Measurements from ENCODE around the gene SLC39A5.
"Not testable (repeated sequence)": the region's sequence is repeated elsewhere in the genome, so short reads cannot be mapped to it uniquely, and the experiment has no call there.

SLC39A5 gene

GRCh38 chr12:56196818-56197550 lies 32.9 kb upstream of the SLC39A5 start:
- WGBS, 2 experiments, result 93 to 94% methylated on average over 11 of the region's 11 CpGs
- H3K4me3 ChIP-seq (ENCODE audit: insufficient read depth, low read depth, low read length); H3K4me1 ChIP-seq (ENCODE audit: control insufficient read depth, insufficient read depth, low read length); H3K27me3 ChIP-seq (ENCODE audit: control insufficient read depth, insufficient read depth, low read length, poor library complexity, severe bottlenecking); H3K36me3 ChIP-seq (ENCODE audit: control insufficient read depth, insufficient read depth, low read length); H3K27ac ChIP-seq (ENCODE audit: insufficient read depth, low read depth, low read length, poor library complexity, severe bottlenecking); H3K9me3 ChIP-seq (ENCODE audit: control insufficient read depth, low read length): not testable (repeated sequence)

- no peaks in the 10 kb centered on the region for H3K9me3 ChIP-seq (ENCODE audit: control insufficient read depth, low read length)
- H3K27me3 ChIP-seq (ENCODE audit: control insufficient read depth, insufficient read depth, low read length, poor library complexity, severe bottlenecking), result no peaks in the 10 kb centered on the region
- no peaks in the 10 kb centered on the region for H3K4me1 ChIP-seq (ENCODE audit: control insufficient read depth, insufficient read depth, low read length)
- no peak overlapping the region for H3K27ac ChIP-seq (ENCODE audit: insufficient read depth, low read depth, low read length, poor library complexity, severe bottlenecking)
- H3K36me3 ChIP-seq (ENCODE audit: control insufficient read depth, insufficient read depth, low read length), result no peaks in the 10 kb centered on the region
- H3K4me3 ChIP-seq (ENCODE audit: insufficient read depth, low read depth, low read length), result no peak overlapping the region
- WGBS, 2 experiments, result 94 to 95% methylated on average over 9 of the region's 9 CpGs
These were observed 31.8 kb upstream of the SLC39A5 start for GRCh38 chr12:56197921-56198635.

DNA sequence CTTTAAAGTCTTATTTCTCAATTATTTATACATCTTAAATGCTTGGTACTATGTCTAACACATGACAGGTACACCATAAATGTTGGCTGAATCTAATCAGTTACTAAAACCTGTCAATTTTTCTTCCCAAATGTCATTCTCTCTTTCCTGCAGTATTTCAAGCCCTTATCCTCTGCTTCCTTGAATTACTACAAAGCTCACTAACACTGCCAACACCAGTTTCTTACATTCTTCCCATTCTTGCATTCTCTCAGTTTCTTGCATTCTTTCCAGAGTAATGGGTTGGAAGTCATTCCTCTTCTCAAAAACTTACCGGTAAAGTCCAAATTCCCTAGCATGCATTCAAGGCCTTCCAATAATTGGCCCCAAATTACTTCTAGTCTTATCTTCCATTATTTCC lies 31.0 kb upstream of the SLC39A5 start:
- Histone ChIP-seq H3K4me3 (ENCODE audit: insufficient read depth, low read depth, low read length) (no peak overlapping the region), H3K4me1 (ENCODE audit: control insufficient read depth, insufficient read depth, low read length) (no peaks in the 10 kb centered on the region), H3K9me3 (ENCODE audit: control insufficient read depth, low read length) (no peaks in the 10 kb centered on the region), H3K36me3 (ENCODE audit: control insufficient read depth, insufficient read depth, low read length) (no peaks in the 10 kb centered on the region), H3K27me3 (ENCODE audit: control insufficient read depth, insufficient read depth, low read length, poor library complexity, severe bottlenecking) (no peaks in the 10 kb centered on the region), H3K27ac (ENCODE audit: insufficient read depth, low read depth, low read length, poor library complexity, severe bottlenecking) (no peak overlapping the region)
- WGBS, 2 experiments, result 82 to 86% methylated on average over 1 of the region's 1 CpG

DNA sequence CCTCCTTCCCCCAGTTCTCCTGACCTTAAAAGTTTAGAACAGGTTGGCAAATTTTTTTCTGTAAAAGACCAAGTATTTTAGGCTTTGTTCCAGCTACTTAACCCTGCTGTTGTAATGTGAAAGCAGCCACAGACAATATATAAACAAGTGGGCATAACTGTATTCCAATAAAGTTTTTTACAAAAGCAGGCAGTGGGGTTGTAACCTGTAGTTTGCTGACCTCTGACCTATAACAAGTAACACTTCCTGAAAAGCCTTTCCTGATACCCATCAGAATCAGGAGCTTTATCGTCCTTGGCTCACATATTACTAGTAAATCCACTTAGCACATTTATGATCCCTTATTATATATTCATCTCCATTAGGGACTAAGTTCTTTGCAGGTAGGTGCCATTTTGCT lies 27.5 kb upstream of the SLC39A5 start:
- Histone ChIP-seq H3K9me3 (ENCODE audit: control insufficient read depth, low read length) (no peaks in the 10 kb centered on the region), H3K36me3 (ENCODE audit: control insufficient read depth, insufficient read depth, low read length) (peaks cover 25% of the 10 kb centered on the region), H3K27me3 (ENCODE audit: control insufficient read depth, insufficient read depth, low read length, poor library complexity, severe bottlenecking) (no peaks in the 10 kb centered on the region), H3K27ac (ENCODE audit: insufficient read depth, low read depth, low read length, poor library complexity, severe bottlenecking) (no peak overlapping the region), H3K4me1 (ENCODE audit: control insufficient read depth, insufficient read depth, low read length) (no peaks in the 10 kb centered on the region), H3K4me3 (ENCODE audit: insufficient read depth, low read depth, low read length) (no peak overlapping the region)
- 79 to 89% methylated on average over 1 of the region's 1 CpG for WGBS, 2 experiments

- Histone ChIP-seq H3K27me3 (ENCODE audit: control insufficient read depth, insufficient read depth, low read length, poor library complexity, severe bottlenecking) (no peaks in the 10 kb centered on the region), H3K36me3 (ENCODE audit: control insufficient read depth, insufficient read depth, low read length) (peaks cover 30% of the 10 kb centered on the region), H3K9me3 (ENCODE audit: control insufficient read depth, low read length) (no peaks in the 10 kb centered on the region), H3K4me1 (ENCODE audit: control insufficient read depth, insufficient read depth, low read length) (no peaks in the 10 kb centered on the region), H3K4me3 (ENCODE audit: insufficient read depth, low read depth, low read length) (no peak overlapping the region), H3K27ac (ENCODE audit: insufficient read depth, low read depth, low read length, poor library complexity, severe bottlenecking) (no peak overlapping the region)
- 88 to 95% methylated on average over 1 to 2 of the region's 2 CpGs for WGBS, 2 experiments
These were observed 27.0 kb upstream of the SLC39A5 start for GRCh38 chr12:56202838-56203237.

- no peaks in the 10 kb centered on the region for H3K27me3 ChIP-seq (ENCODE audit: control insufficient read depth, insufficient read depth, low read length, poor library complexity, severe bottlenecking)
- H3K4me1 ChIP-seq (ENCODE audit: control insufficient read depth, insufficient read depth, low read length), result no peaks in the 10 kb centered on the region
- H3K9me3 ChIP-seq (ENCODE audit: control insufficient read depth, low read length), result no peaks in the 10 kb centered on the region
- H3K36me3 ChIP-seq (ENCODE audit: control insufficient read depth, insufficient read depth, low read length), result peaks cover 41% of the 10 kb centered on the region
- no peak overlapping the region for H3K27ac ChIP-seq (ENCODE audit: insufficient read depth, low read depth, low read length, poor library complexity, severe bottlenecking)
- no peak overlapping the region for H3K4me3 ChIP-seq (ENCODE audit: insufficient read depth, low read depth, low read length)
These were observed 25.6 kb upstream of the SLC39A5 start for GRCh38 chr12:56204275-56204674.

DNA sequence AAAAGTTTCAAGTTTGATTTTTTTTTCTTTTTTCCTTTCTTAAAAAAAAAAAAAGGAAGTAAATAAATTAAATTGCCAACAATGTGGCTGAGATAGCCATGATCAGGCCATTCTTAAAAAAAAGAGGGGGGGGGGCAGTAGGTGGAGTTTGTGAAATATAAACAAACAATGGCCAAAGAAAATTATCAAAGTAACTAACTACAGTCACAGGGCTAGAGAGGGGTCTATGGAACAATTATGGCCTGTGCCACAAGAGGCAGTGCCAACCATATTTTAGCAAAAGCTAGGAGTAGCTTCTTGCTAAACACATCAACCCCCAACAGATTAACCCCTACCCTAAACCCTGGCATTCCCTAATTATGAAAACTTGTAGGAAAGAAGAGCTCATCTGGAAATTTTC lies 24.4 kb upstream of the SLC39A5 start:
- Histone ChIP-seq H3K27me3 (ENCODE audit: control insufficient read depth, insufficient read depth, low read length, poor library complexity, severe bottlenecking) (no peaks in the 10 kb centered on the region), H3K27ac (ENCODE audit: insufficient read depth, low read depth, low read length, poor library complexity, severe bottlenecking) (no peak overlapping the region), H3K9me3 (ENCODE audit: control insufficient read depth, low read length) (no peaks in the 10 kb centered on the region), H3K4me3 (ENCODE audit: insufficient read depth, low read depth, low read length) (no peak overlapping the region), H3K4me1 (ENCODE audit: control insufficient read depth, insufficient read depth, low read length) (no peaks in the 10 kb centered on the region), H3K36me3 (ENCODE audit: control insufficient read depth, insufficient read depth, low read length) (peaks cover 51% of the 10 kb centered on the region)

DNA sequence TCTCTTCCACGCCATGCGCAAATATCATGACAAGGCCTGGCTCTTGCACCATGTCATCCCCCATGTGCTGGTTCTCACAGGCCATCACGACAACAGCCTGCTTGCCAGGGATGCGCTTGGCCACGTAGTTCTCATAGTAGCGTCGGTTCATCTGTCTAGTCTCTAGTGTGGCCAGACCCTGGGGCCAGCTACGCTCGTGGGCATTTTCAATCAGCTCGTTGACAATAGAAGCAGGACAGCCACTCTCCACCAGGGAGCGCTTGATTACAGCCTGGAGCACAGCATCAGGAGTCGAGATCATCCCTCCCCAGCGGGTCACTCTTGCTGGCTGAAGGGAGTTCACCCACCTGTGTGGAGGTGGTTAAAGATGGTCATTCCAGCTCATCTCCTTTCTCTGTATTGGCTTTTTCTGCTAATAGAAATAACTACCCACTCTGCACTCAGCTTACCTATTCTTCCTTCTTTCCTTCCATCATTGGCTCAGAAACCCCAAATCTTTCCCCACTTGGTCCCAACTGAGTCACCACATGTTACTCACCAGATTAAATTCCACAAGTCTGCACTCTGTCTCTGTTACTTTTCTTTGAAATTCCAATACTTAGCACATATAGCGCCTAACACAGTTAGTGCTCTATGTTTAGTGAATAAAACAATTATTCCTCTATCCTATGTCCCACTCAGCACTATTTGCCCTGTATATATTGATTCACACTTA lies 23.2 kb upstream of the SLC39A5 start:
- WGBS, 2 experiments, result 80 to 82% methylated on average over 14 of the region's 14 CpGs
- no peak overlapping the region for H3K27ac ChIP-seq (ENCODE audit: insufficient read depth, low read depth, low read length, poor library complexity, severe bottlenecking)
- H3K4me3 ChIP-seq (ENCODE audit: insufficient read depth, low read depth, low read length), result no peak overlapping the region
- H3K36me3 ChIP-seq (ENCODE audit: control insufficient read depth, insufficient read depth, low read length), result peaks cover 55% of the 10 kb centered on the region
- no peaks in the 10 kb centered on the region for H3K4me1 ChIP-seq (ENCODE audit: control insufficient read depth, insufficient read depth, low read length)
- H3K9me3 ChIP-seq (ENCODE audit: control insufficient read depth, low read length), result no peaks in the 10 kb centered on the region
- H3K27me3 ChIP-seq (ENCODE audit: control insufficient read depth, insufficient read depth, low read length, poor library complexity, severe bottlenecking), result no peaks in the 10 kb centered on the region

- no peaks in the 10 kb centered on the region for H3K4me1 ChIP-seq (ENCODE audit: control insufficient read depth, insufficient read depth, low read length)
- no peak overlapping the region for H3K4me3 ChIP-seq (ENCODE audit: insufficient read depth, low read depth, low read length)
- H3K9me3 ChIP-seq (ENCODE audit: control insufficient read depth, low read length), result no peaks in the 10 kb centered on the region
- H3K27ac ChIP-seq (ENCODE audit: insufficient read depth, low read depth, low read length, poor library complexity, severe bottlenecking), result no peak overlapping the region
- no peaks in the 10 kb centered on the region for H3K27me3 ChIP-seq (ENCODE audit: control insufficient read depth, insufficient read depth, low read length, poor library complexity, severe bottlenecking)
- WGBS, 2 experiments, result 96 to 98% methylated on average over 6 of the region's 6 CpGs
- peaks cover 65% of the 10 kb centered on the region for H3K36me3 ChIP-seq (ENCODE audit: control insufficient read depth, insufficient read depth, low read length)
These were observed 21.8 kb upstream of the SLC39A5 start for GRCh38 chr12:56208006-56208405.

DNA sequence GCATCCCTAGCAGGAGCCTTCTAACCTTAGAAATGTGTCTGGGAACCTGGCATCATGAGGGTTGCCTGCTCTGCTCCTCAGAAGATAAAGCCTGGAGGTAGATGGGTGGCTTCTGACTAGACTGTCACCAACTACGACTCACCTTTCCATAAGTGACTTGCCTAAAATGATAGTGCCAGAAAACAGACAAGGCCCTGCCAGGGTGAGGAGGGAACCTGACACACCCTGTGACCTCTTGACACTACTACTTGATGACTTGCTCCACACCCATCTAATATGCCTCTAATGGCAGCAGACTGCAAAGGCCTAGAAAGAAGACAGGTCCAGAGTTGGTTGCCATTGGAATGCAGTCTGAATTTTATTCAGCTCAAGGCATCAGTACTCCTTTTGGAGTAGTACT lies 17.5 kb upstream of the SLC39A5 start:
- Histone ChIP-seq H3K4me1 (ENCODE audit: control insufficient read depth, insufficient read depth, low read length) (no peaks in the 10 kb centered on the region), H3K36me3 (ENCODE audit: control insufficient read depth, insufficient read depth, low read length) (peaks cover 59% of the 10 kb centered on the region), H3K9me3 (ENCODE audit: control insufficient read depth, low read length) (no peaks in the 10 kb centered on the region), H3K4me3 (ENCODE audit: insufficient read depth, low read depth, low read length) (no peak overlapping the region), H3K27ac (ENCODE audit: insufficient read depth, low read depth, low read length, poor library complexity, severe bottlenecking) (no peak overlapping the region), H3K27me3 (ENCODE audit: control insufficient read depth, insufficient read depth, low read length, poor library complexity, severe bottlenecking) (no peaks in the 10 kb centered on the region)
- 92 to 94% methylated on average over 1 of the region's 1 CpG for WGBS, 2 experiments

Data from ectodermal cell (in vitro differentiated cells).